HG02973 (cell line): ENCODE measurements around the gene RASAL3.
"Not testable (repeated sequence)": the region's sequence is repeated elsewhere in the genome, so short reads cannot be mapped to it uniquely, and the experiment has no call there.

Source experiments
- ATAC-seq: cut with Tn5 transposase; IDR thresholded peaks from one replicate; pipeline ENCODE4 v1.9.1; 2021; ENCODE audit warnings: moderate library complexity; ENCODE audit not compliant: unreplicated experiment

Gene RASAL3

GRCh38 chr19:15421136-15421695, 43.1 kb downstream of the RASAL3 start:
- ATAC-seq = no peak

- ATAC-seq = no peak
Observed at GRCh38 chr19:15419413-15420025, 44.8 kb downstream of the RASAL3 start.

GRCh38 chr19:15418579-15419412, 45.5 kb downstream of the RASAL3 start, which contains the start of gene AKAP8L:
AKAP8L (minus strand) TSS chr19:15418988; CDS start chr19:15418923, 65 bp downstream.
- peak; percentile 83 for ATAC-seq

GRCh38 chr19:15418231-15418578, 46.1 kb downstream of the RASAL3 start:
- no peak for ATAC-seq

- ATAC-seq = no peak
Observed at GRCh38 chr19:15417699-15418098, 46.6 kb downstream of the RASAL3 start.

- no peak for ATAC-seq
Observed at GRCh38 chr19:15412832-15413231, 51.5 kb downstream of the RASAL3 start.

- not testable (repeated sequence) for ATAC-seq
Observed at GRCh38 chr19:15411351-15411750, 53.0 kb downstream of the RASAL3 start.

GRCh38 chr19:15404780-15405211, 59.5 kb downstream of the RASAL3 start:
- no peak for ATAC-seq

- no peak for ATAC-seq
Observed at GRCh38 chr19:15404097-15404779, 60.1 kb downstream of the RASAL3 start.

- no peak for ATAC-seq
Observed at GRCh38 chr19:15403151-15403531, 61.2 kb downstream of the RASAL3 start.

- ATAC-seq = no peak
Observed at GRCh38 chr19:15402411-15403150, 61.8 kb downstream of the RASAL3 start.
